ENCODE results near the gene PABPN1L.

The PABPN1L gene

DNA sequence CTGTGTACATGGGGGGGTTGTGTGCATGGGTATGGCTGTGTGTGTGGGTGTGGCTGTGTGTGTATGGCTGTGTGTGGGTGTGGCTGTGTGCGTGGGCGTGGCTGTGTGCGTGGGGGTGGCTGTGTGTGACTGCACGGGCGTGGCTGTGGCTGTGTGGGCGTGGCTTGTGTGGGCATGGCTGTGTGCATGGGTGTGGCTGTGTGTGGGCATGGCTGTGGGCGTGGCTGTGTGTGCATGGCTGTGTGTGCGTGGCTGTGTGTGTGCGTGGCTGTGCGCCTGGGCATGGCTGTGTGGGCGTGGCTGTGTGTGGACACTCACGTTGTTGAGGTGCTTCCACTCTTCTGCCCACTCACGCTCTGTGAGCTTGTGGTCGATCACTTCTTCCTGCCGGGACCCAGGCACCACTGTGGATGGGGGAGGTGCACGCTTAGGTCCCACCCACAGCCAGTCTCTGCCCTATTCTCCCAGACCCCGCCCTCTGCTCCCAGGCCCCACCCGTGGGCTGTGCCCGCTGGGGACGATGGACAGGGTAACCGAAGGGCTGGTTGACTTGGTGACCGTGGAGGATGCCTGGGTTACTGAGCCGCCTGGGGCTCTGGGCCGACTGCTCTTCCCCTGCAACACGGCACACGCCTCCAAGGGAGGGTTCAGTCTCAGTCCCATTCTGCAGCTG lies 16.0 kb upstream of the PABPN1L start:
- H3K36me3 ChIP-seq (ENCODE audit: control insufficient read depth, insufficient read depth, low read length), result no peaks in the 10 kb centered on the region
- H3K27ac ChIP-seq (ENCODE audit: low read depth, low read length, severe bottlenecking), result no peak overlapping the region
- no peak overlapping the region for H3K4me3 ChIP-seq (ENCODE audit: extremely low read depth, insufficient read depth, low read length, poor library complexity, severe bottlenecking)
- H3K9me3 ChIP-seq (ENCODE audit: control insufficient read depth, low read length), result no peaks in the 10 kb centered on the region
- 95 to 96% methylated on average over 20 to 22 of the region's 26 CpGs for WGBS, 2 experiments (ENCODE audit: insufficient coverage in 2 of 2)
- H3K4me1 ChIP-seq (ENCODE audit: control insufficient read depth, insufficient read depth, low read length, poor library complexity, severe bottlenecking), result no peaks in the 10 kb centered on the region

DNA sequence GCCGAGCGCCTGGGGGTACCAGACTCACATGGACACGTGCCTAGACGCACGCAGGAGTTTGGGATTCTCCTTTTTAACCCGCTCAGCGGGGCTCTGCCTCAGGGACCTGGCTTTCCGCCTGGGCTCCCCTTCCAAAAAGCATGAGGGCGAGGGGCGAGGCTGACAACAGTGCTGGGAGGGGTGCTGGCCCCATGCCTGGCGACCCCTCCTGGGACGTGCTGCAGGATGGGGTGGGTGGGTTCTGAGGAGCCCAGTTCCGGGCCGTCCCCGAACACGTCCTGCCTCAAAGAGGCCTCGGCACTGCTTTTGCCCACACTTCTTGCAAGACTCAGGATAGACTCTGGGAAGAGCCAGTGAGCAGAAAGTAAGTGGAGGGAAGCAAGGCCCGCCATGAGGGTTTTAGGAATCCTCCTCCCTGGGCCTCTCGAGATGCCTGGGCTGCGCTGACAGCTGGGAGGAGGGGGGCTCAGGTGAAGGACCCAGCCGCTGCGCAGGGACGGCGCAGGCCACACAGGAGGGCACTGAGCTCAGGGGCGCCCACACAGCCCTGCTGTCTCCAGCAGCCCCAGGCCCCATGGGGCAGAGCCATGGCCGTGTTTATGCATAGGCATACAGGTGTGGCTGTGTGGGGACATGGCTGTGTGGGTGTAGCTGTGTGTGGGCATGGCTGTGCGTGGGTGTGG lies 15.4 kb upstream of the PABPN1L start:
- 96% methylated on average over 21 to 26 of the region's 27 CpGs for WGBS, 2 experiments (ENCODE audit: insufficient coverage in 2 of 2)
- no peak overlapping the region for H3K27ac ChIP-seq (ENCODE audit: low read depth, low read length, severe bottlenecking)
- H3K4me3 ChIP-seq (ENCODE audit: extremely low read depth, insufficient read depth, low read length, poor library complexity, severe bottlenecking), result no peak overlapping the region
- H3K4me1 ChIP-seq (ENCODE audit: control insufficient read depth, insufficient read depth, low read length, poor library complexity, severe bottlenecking), result no peaks in the 10 kb centered on the region
- H3K9me3 ChIP-seq (ENCODE audit: control insufficient read depth, low read length), result no peaks in the 10 kb centered on the region
- H3K36me3 ChIP-seq (ENCODE audit: control insufficient read depth, insufficient read depth, low read length), result no peaks in the 10 kb centered on the region

DNA sequence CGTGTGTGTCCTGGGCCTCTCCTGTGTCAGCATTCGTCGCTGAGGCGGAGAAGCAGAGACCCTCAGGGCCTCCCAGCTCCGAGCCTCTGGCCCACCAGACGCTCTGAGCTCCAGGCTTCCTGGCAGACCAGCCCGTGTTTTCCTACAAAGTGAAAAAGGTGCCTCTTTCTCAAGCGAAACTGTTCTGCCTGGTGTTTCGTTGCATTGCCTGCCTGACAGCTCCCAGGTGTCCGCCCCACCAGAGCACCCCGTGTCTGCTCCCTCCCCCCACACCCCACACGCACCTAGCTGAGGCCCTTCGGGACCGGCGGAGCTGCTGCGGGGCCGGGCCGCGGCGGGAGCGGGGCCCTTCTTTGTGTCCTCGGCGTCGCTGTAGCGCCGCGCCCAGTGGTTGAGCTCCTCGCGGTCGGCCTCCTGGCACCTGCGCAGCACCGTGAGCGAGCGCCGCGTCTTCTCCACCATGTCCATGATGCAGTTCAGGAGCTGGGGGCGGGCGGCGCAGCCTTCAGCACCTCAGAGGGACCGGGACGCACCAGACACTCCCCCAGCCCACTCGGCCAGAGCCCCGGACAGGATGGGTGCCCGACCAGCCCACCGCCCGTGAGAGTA lies 14.7 kb upstream of the PABPN1L start:
- no peaks in the 10 kb centered on the region for H3K9me3 ChIP-seq (ENCODE audit: control insufficient read depth, low read length)
- no peaks in the 10 kb centered on the region for H3K36me3 ChIP-seq (ENCODE audit: control insufficient read depth, insufficient read depth, low read length)
- H3K27ac ChIP-seq (ENCODE audit: low read depth, low read length, severe bottlenecking), result no peak overlapping the region
- H3K4me1 ChIP-seq (ENCODE audit: control insufficient read depth, insufficient read depth, low read length, poor library complexity, severe bottlenecking), result no peaks in the 10 kb centered on the region
- no peak overlapping the region for H3K4me3 ChIP-seq (ENCODE audit: extremely low read depth, insufficient read depth, low read length, poor library complexity, severe bottlenecking)
- 92 to 94% methylated on average over 39 to 43 of the region's 46 CpGs for WGBS, 2 experiments (ENCODE audit: insufficient coverage in 2 of 2)

DNA sequence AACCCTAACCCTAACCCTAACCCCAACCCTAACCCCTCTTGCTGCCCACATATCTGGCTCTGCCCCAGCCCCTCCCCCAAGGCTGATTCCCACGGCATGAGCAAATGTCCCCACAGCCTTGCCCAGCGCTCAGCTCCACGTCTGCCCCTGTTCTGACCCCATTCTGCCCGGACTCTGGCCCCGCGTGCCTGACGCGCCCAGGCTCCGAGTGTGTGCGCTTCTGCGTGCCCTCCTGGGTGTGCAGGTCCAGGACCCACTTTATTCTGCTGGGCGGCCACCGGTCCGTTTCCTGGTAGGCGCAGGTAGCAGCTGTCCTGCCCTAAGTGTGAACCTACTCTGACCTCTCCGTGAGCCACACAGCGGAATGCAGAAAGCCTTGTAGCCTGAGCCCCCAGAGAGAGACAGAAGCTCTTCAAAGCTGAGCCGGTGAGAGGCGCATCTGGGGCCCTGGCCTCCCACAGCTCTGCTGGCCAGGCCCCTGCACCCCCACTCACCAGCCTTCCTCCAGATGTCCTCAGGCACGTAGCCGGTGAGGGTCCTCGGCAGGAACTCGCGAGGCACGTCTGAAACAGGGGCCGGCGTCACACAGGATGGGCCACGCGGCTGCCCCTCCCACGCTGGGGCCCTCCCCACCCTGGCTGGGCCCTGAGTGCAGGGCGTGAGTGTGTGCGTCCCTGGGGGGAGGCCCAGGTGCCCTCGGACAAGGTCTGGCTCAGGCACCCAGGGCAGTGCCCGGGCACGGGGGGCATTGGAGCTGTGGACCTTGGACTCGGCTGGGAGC lies 14.0 kb upstream of the PABPN1L start:
- Histone ChIP-seq H3K4me3 (ENCODE audit: extremely low read depth, insufficient read depth, low read length, poor library complexity, severe bottlenecking) (no peak overlapping the region), H3K4me1 (ENCODE audit: control insufficient read depth, insufficient read depth, low read length, poor library complexity, severe bottlenecking) (no peaks in the 10 kb centered on the region), H3K27ac (ENCODE audit: low read depth, low read length, severe bottlenecking) (no peak overlapping the region), H3K9me3 (ENCODE audit: control insufficient read depth, low read length) (no peaks in the 10 kb centered on the region), H3K36me3 (ENCODE audit: control insufficient read depth, insufficient read depth, low read length) (no peaks in the 10 kb centered on the region)
- WGBS, 2 experiments (ENCODE audit: insufficient coverage in 2 of 2), result 86% methylated on average over 36 of the region's 36 CpGs

DNA sequence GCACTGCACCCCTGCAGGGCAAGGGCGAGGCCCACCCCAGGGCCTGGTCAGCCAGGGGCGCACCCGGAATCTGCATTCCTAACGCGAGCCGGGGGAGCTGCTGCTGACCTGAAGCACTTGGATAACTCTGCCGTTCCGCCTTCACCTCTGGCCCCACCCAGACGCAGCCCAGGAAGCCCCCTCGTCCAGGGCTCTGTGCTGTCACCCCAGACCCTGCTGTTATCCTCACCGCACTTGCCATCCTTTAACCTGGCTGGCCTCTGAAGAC lies 13.3 kb upstream of the PABPN1L start:
- WGBS, 2 experiments (ENCODE audit: insufficient coverage in 2 of 2), result 87 to 92% methylated on average over 9 to 11 of the region's 11 CpGs
- no peaks in the 10 kb centered on the region for H3K9me3 ChIP-seq (ENCODE audit: control insufficient read depth, low read length)
- H3K4me1 ChIP-seq (ENCODE audit: control insufficient read depth, insufficient read depth, low read length, poor library complexity, severe bottlenecking), result no peaks in the 10 kb centered on the region
- no peaks in the 10 kb centered on the region for H3K36me3 ChIP-seq (ENCODE audit: control insufficient read depth, insufficient read depth, low read length)
- no peak overlapping the region for H3K4me3 ChIP-seq (ENCODE audit: extremely low read depth, insufficient read depth, low read length, poor library complexity, severe bottlenecking)
- H3K27ac ChIP-seq (ENCODE audit: low read depth, low read length, severe bottlenecking), result no peak overlapping the region

- 93% methylated on average over 40 to 45 of the region's 45 CpGs for WGBS, 2 experiments (ENCODE audit: insufficient coverage in 2 of 2)
- no peak overlapping the region for H3K4me3 ChIP-seq (ENCODE audit: extremely low read depth, insufficient read depth, low read length, poor library complexity, severe bottlenecking)
- H3K4me1 ChIP-seq (ENCODE audit: control insufficient read depth, insufficient read depth, low read length, poor library complexity, severe bottlenecking), result no peaks in the 10 kb centered on the region
- H3K36me3 ChIP-seq (ENCODE audit: control insufficient read depth, insufficient read depth, low read length), result no peaks in the 10 kb centered on the region
- no peaks in the 10 kb centered on the region for H3K9me3 ChIP-seq (ENCODE audit: control insufficient read depth, low read length)
- H3K27ac ChIP-seq (ENCODE audit: low read depth, low read length, severe bottlenecking), result no peak overlapping the region
Measured at GRCh38 chr16:88878967-88879787, 12.7 kb upstream of the PABPN1L start.

- Histone ChIP-seq H3K36me3 (ENCODE audit: control insufficient read depth, insufficient read depth, low read length) (no peaks in the 10 kb centered on the region), H3K4me1 (ENCODE audit: control insufficient read depth, insufficient read depth, low read length, poor library complexity, severe bottlenecking) (no peaks in the 10 kb centered on the region), H3K4me3 (ENCODE audit: extremely low read depth, insufficient read depth, low read length, poor library complexity, severe bottlenecking) (no peak overlapping the region), H3K27ac (ENCODE audit: low read depth, low read length, severe bottlenecking) (no peak overlapping the region), H3K9me3 (ENCODE audit: control insufficient read depth, low read length) (no peaks in the 10 kb centered on the region)
- 93% methylated on average over 14 to 18 of the region's 20 CpGs for WGBS, 2 experiments (ENCODE audit: insufficient coverage in 2 of 2)
Measured at GRCh38 chr16:88878356-88878755, 11.9 kb upstream of the PABPN1L start.

- 85 to 87% methylated on average over 13 to 17 of the region's 20 CpGs for WGBS, 2 experiments (ENCODE audit: insufficient coverage in 2 of 2)
- Histone ChIP-seq H3K36me3 (ENCODE audit: control insufficient read depth, insufficient read depth, low read length) (no peaks in the 10 kb centered on the region), H3K4me1 (ENCODE audit: control insufficient read depth, insufficient read depth, low read length, poor library complexity, severe bottlenecking) (no peaks in the 10 kb centered on the region), H3K4me3 (ENCODE audit: extremely low read depth, insufficient read depth, low read length, poor library complexity, severe bottlenecking) (no peak overlapping the region), H3K9me3 (ENCODE audit: control insufficient read depth, low read length) (no peaks in the 10 kb centered on the region), H3K27ac (ENCODE audit: low read depth, low read length, severe bottlenecking) (no peak overlapping the region)
Measured at GRCh38 chr16:88877564-88878289, 11.3 kb upstream of the PABPN1L start.

DNA sequence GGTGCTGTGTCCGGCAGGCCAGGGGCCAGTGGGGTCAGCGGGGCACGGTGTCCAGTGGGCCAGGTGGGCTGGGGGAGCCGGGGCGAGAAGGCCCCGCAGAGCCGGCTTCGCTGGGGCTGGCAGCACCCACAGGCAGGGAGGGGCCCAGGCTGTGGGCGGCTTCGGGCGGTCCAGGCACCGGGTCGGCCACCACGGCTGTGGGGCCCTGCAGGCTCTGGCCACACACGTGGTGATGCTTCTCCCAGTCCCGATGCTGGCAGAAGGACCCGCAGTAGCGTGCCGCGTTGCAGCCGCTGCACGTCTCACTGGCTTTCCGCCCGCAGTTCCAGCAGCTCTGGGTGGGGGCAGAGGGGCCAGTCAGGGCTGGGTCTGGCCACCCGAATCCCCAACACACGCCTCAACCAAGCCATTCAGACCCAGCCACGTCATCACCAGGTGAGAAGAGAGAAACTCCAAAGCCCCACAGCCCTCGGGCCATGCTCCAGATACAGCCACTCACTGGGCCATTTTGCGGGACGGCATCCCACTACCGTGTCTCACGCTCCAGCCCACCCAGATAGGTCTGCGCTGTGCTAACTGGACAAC lies 10.6 kb upstream of the PABPN1L start:
- Histone ChIP-seq H3K36me3 (ENCODE audit: control insufficient read depth, insufficient read depth, low read length) (no peaks in the 10 kb centered on the region), H3K27ac (ENCODE audit: low read depth, low read length, severe bottlenecking) (no peak overlapping the region), H3K4me1 (ENCODE audit: control insufficient read depth, insufficient read depth, low read length, poor library complexity, severe bottlenecking) (no peaks in the 10 kb centered on the region), H3K4me3 (ENCODE audit: extremely low read depth, insufficient read depth, low read length, poor library complexity, severe bottlenecking) (no peak overlapping the region), H3K9me3 (ENCODE audit: control insufficient read depth, low read length) (no peaks in the 10 kb centered on the region)
- WGBS, 2 experiments (ENCODE audit: insufficient coverage in 2 of 2), result 93% methylated on average over 25 to 31 of the region's 33 CpGs

All from mesodermal cell (in vitro differentiated cells).